OCI-LY1 (cell line): ENCODE data around the gene ELMOD3.

Experiments used
- EZH2 ChIP-seq: fragments of 200-600 bp; sonication (generic), shearing (Covaris generic); IDR thresholded peaks from 2 replicates; pipeline ENCODE4 v1.8.0; 2017; ENCODE audit warnings: borderline replicate concordance, mixed run types, mild to moderate bottlenecking, antibody characterized with exemption, low read length, moderate library complexity, mixed read lengths
- TF ChIP-seq, protein P1 (sequence below): fragments of 200-600 bp; sonication (generic), shearing (Covaris generic); IDR thresholded peaks from 2 replicates; pipeline ENCODE4 v1.5.1; 2017; ENCODE audit warnings: mild to moderate bottlenecking, antibody characterized with exemption, low read length, moderate library complexity, mixed read lengths

DNA sequence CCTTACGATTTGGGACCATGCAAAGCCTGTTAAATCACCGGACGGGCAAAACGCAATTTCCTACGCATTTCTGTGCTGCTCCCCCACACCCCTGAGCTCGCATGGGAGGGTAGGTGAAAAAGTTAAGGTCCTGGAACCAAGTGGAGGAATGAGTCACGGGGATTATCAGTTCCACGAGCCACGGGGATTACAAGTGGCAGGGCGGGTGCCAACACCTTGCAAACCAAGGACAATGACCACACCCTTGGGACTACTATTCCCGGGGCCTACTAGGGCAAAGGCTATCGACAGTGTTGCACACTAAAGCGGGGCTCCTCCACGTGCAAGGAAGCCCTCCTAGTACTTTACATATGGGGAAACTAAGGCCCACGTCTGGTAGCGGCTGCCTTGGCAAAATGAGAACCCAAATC lies 688 bp upstream of the ELMOD3 start:
- TF ChIP-seq, protein P1, sequence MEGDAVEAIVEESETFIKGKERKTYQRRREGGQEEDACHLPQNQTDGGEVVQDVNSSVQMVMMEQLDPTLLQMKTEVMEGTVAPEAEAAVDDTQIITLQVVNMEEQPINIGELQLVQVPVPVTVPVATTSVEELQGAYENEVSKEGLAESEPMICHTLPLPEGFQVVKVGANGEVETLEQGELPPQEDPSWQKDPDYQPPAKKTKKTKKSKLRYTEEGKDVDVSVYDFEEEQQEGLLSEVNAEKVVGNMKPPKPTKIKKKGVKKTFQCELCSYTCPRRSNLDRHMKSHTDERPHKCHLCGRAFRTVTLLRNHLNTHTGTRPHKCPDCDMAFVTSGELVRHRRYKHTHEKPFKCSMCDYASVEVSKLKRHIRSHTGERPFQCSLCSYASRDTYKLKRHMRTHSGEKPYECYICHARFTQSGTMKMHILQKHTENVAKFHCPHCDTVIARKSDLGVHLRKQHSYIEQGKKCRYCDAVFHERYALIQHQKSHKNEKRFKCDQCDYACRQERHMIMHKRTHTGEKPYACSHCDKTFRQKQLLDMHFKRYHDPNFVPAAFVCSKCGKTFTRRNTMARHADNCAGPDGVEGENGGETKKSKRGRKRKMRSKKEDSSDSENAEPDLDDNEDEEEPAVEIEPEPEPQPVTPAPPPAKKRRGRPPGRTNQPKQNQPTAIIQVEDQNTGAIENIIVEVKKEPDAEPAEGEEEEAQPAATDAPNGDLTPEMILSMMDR, result no peak
- TF ChIP-seq EZH2, result no peak
